IgD-negative memory B cell (primary cell): ENCODE results near the gene ZNF175. TPM values are rescaled to one million over a fixed set of nuclear protein-coding genes. Genes with fewer than 3 reads are reported as not detected.

ENCODE experiments used
- H3K27ac Mint-ChIP-seq, 3 donors: one replicate each; pipeline ENCODE4 v1.8.0; 2020 to 2022; ENCODE audit warnings: mild to moderate bottlenecking in 3 of 3, mixed read lengths in 3 of 3, moderate library complexity in 1 of 3
- H3K27me3 Mint-ChIP-seq: one replicate; pipeline ENCODE4 v1.8.0; 2021; ENCODE audit warnings: mixed read lengths
- H3K36me3 Mint-ChIP-seq: one replicate; pipeline ENCODE4 v1.8.0; 2020; ENCODE audit warnings: mild to moderate bottlenecking, mixed read lengths
- H3K4me1 Mint-ChIP-seq, 3 donors: one replicate each; pipeline ENCODE4 v1.8.0; 2020 to 2022; ENCODE audit warnings: mixed read lengths in 3 of 3, mild to moderate bottlenecking in 1 of 3
- H3K4me3 Mint-ChIP-seq, 4 donors: one replicate each; pipeline ENCODE4 v1.8.0; 2020 to 2022; ENCODE audit warnings: mild to moderate bottlenecking in 4 of 4, mixed read lengths in 4 of 4, moderate library complexity in 3 of 4
- H3K9me3 Mint-ChIP-seq, 3 donors: one replicate each; pipeline ENCODE4 v1.8.0; 2020 to 2021; ENCODE audit warnings: mixed read lengths in 3 of 3, mild to moderate bottlenecking in 1 of 3
- polyA plus RNA-seq: library from polyadenylated mRNA; unstranded; fragments of 300-500 nt; fragmentation: Illumina TruSeq; gene quantifications from one replicate; pipeline ENCODE4 v1.2.3, GENCODE V29; 2021

ZNF175 gene
- polyA plus RNA-seq, 1 donor from 2014 or later: 4.9 TPM

DNA sequence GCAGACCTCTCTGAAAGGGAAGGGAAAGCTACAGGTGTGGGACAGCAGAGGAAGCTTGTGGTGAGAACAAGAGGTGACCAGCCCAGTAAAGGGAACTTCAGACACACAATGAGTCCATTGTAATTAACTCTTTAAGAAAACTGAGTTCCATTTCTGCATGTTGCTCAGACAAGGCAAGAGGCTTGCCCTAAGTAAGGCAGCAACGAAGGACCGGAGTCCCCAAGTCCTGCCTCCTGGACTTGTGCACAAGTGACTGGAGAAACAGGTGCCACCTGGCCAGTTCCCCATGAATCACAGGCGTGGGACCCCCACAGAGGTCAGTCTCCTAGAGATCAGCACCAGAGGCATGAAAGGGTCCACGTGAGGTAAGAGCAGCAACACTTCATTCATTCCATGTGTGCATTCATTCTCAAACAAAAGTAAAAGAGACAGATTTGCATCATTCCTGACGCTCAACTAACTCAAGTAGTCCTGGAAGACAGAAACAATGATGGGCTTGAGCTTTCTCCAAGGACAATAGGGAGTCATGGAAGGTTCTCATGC lies 24.9 kb upstream of the ZNF175 start:
- Mint-ChIP-seq H3K27me3 (peaks cover 2% of the 10 kb centered on the region), H3K9me3 (no peaks in the 10 kb centered on the region), H3K27ac (peak overlapping the region in 1 of 3 donors; percentile 81), H3K4me3 (peak overlapping the region; percentile 64 to 94 (median 84)), H3K4me1 (peaks cover 40 to 60% (median 50%) of the 10 kb centered on the region in 3 donors), H3K36me3 (peaks cover 11% of the 10 kb centered on the region)

DNA sequence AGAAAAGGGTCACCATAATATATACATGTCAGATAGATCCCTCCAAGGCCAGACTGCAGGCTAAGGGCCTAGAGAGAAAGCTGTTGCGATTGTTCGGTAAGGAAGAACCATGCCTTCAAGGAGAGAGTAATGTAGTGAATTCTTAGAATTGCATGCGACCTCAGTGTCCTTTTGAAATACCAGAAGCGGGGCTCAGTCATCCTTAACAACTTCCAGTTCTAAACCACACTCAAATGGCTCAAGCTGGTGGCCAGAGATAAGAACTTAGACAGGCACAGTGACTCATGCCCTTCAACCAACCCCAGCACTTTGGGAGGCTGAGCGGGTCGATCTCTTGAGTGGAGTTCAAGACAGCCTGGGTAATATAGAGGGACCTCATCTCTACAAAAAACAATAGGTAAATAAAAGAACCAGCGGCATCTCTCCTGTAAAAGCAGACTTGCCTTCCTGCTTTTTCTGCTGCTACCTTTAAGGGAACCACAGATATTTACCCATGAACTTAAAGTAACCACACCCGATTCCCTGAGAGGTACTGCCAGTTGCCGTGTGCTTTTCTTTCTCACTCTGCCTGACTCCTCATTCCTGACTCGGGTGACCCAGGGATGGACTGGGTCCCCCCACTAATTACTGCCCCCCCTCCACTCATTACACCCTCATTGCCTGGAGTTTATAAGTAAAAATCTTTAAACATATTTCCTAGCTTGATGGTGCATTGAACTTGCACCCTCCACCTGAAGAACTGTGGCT lies 24.3 kb upstream of the ZNF175 start:
- Mint-ChIP-seq H3K36me3 (peaks cover 15% of the 10 kb centered on the region), H3K4me3 (peak overlapping the region; percentile 64 to 94 (median 88)), H3K27ac (peak overlapping the region; percentile 81 to 97 (median 94)), H3K9me3 (peaks cover 0 to 2% (median 0%) of the 10 kb centered on the region in 3 donors), H3K27me3 (peaks cover 2% of the 10 kb centered on the region), H3K4me1 (peaks cover 40 to 58% (median 52%) of the 10 kb centered on the region in 3 donors)

DNA sequence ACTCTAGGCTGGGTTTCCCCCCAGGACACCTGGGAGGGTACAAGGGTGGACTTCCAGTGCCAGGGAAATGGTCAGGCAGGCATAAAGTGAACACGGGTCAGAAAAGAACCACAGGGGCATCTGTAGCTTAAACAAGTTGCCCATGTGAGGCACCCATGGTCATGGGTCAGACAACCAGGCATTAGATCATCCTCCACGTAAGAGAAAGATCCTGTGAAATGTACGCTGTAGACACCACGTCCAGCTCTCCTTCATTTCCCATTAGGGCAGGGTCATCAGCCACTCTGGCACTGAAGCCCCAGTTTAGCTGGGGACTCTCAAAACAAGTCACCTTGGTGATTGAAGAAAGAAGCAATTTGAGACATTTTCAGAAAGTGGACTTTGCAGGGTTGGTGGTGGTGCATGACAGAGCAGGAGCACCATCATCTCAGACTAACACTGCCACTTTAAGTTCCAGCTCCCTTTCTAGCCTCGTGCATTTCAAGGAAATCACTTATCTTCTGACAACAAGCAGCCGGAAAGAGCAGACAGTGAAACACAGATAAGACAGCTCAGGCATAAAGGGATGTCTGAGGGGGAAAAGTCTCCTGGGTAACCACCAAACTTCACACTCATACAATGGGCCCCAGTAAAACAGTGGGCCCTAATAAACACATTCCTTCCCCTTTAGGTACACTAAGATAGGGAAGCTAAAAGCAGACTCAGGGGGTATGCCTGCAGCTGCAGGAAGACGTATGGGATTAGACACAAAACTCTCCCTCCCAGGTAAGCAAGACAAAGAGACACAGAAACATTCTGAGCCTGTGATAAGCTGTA lies 23.5 kb upstream of the ZNF175 start:
- Mint-ChIP-seq H3K27ac (peak overlapping the region; percentile 81 to 97 (median 94)), H3K4me1 (peaks cover 40 to 52% (median 48%) of the 10 kb centered on the region in 3 donors), H3K4me3 (peak overlapping the region; percentile 64 to 94 (median 88)), H3K36me3 (peaks cover 12% of the 10 kb centered on the region), H3K27me3 (peaks cover 2% of the 10 kb centered on the region), H3K9me3 (peaks cover 0 to 2% (median 0%) of the 10 kb centered on the region in 3 donors)

DNA sequence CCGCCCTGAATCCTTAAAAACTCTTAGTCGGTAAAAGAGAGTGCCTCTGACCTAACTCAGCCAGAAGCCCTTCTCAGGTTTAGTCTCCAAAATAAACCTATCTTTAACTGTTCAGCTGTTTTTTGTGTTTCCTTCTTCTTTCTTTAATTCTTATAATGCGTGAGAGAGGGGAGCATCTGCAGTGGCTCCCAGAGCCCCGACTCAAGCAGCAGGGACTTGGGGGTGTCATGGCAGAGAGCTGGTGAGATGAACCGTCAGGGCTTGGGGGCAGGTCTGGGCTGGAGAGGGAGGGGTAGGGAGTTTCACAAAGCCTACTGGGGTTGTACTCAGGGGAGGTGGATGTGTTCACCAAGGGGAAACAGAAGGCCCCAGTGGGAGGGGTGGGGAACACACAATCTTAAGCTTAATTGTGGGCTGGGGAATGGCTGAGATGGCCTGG lies 22.9 kb upstream of the ZNF175 start:
- H3K9me3 Mint-ChIP-seq: peaks cover 0 to 2% (median 0%) of the 10 kb centered on the region in 3 donors
- H3K4me1 Mint-ChIP-seq: peaks cover 40 to 54% (median 53%) of the 10 kb centered on the region in 3 donors
- H3K4me3 Mint-ChIP-seq: peak overlapping the region; percentile 64 to 94 (median 88)
- peaks cover 11% of the 10 kb centered on the region for H3K36me3 Mint-ChIP-seq
- peaks cover under 1% of the 10 kb centered on the region for H3K27me3 Mint-ChIP-seq
- peak overlapping the region; percentile 81 to 97 (median 94) for H3K27ac Mint-ChIP-seq

DNA sequence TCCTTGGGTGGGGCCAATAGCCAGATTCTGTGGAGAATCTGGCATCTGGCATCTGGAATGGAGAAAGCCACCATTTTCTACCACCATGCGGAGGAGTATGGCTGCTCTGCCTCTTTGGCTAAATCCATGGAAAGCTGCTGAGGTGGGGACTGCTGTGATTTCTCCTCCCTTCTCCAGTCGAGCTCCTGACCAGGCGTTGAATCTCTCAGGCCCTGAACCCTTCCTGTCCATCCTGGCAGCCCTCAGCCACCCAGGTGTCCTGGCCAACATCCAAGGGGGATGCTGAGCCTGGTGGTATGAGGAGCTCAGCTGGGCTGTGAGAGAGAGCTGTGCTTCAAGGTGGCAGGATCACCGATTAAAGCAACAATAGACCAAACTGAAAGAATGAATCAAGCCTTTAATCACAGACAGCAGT lies 22.2 kb upstream of the ZNF175 start:
- Mint-ChIP-seq H3K27ac (peak overlapping the region; percentile 86 to 97 (median 97)), H3K4me1 (peaks cover 37 to 57% (median 51%) of the 10 kb centered on the region in 3 donors), H3K4me3 (peak overlapping the region; percentile 97 to 100 (median 98)), H3K27me3 (no peaks in the 10 kb centered on the region), H3K9me3 (peaks cover 0 to 2% (median 0%) of the 10 kb centered on the region in 3 donors), H3K36me3 (peaks cover 11% of the 10 kb centered on the region)

DNA sequence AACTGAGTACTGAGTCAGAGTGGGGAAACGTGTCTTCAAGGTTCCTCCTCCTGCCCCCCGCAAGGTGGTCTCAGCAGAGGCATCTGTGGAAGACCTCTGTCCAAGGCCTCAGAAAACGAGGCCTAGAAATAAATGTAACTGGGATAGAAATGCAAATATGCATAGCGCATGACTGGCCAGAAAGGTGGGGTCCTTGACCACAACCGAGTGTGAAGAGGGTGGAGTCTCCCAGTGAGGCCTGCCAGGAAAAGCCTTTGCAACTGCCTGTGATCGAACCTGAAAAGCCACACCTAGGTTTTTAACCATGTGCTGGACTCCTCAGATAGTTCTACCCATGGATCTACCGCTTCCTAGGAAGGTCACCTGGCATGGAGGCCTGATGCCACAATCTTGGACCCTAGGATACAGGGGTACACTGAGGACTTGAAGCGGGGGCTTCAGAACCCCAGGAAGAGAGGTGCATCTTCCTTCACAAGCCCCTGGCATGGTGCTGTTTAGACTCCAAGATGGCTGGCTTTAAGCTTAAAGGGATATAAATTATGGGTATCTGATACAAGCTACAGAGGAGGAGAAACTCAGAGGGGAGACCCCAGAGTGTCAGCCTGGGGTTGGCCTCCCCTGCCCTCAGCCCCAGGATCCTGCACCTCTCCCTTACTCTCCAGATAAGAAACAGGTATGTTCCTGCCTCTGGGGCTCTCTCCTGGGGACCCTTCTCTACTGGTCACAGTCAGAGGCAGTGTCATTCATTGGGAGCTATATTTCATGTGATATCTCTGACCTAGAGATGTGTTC lies 21.4 kb upstream of the ZNF175 start:
- Mint-ChIP-seq H3K9me3 (peaks cover 0 to 2% (median 0%) of the 10 kb centered on the region in 3 donors), H3K4me3 (peak overlapping the region; percentile 97 to 100 (median 98)), H3K36me3 (peaks cover 16% of the 10 kb centered on the region), H3K27me3 (peaks cover under 1% of the 10 kb centered on the region), H3K4me1 (peaks cover 32 to 61% (median 56%) of the 10 kb centered on the region in 3 donors), H3K27ac (peak overlapping the region; percentile 86 to 97 (median 97))

DNA sequence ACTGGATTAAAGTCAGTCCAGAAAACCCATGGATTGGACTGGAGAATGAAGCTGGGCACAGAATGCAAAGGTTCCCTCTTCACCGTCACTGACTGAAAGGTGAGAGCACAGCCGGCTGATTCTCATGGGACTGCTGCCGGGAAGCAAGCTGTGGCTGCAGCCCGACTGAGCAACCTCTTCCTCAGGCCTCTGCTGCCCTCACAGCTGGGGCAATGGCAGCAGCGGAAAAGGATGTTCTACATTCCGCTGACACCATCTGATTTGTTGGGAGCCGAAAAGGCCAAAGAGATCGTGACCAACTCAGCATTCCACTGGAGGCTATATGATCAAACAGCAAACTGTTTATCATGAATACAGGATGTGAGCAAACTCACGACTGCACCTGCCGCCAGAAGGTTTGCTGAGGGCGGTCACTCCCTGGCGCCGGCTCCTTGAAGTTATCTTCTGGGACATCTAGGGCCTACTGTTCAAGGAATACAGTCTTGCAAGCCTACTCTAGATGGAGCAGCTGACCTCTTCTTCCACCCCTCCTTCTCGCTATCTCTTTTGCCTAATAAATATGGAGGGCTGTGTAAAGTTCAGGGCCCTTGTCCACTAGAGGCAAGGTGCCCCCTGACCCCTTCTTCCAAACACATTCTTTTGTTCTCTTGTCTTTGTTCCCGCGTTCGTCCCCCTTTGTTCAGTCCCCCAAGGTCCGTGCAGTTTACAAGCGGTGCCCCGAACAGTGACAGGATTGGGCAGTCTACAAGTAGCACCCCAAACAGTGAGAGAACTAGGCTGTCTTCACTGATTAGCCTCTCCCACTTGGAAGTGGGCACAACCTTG lies 20.0 kb upstream of the ZNF175 start:
- H3K27me3 Mint-ChIP-seq: peaks cover 1% of the 10 kb centered on the region
- peak overlapping the region; percentile 97 to 100 (median 98) for H3K4me3 Mint-ChIP-seq
- peaks cover 32 to 57% (median 51%) of the 10 kb centered on the region in 3 donors for H3K4me1 Mint-ChIP-seq

DNA sequence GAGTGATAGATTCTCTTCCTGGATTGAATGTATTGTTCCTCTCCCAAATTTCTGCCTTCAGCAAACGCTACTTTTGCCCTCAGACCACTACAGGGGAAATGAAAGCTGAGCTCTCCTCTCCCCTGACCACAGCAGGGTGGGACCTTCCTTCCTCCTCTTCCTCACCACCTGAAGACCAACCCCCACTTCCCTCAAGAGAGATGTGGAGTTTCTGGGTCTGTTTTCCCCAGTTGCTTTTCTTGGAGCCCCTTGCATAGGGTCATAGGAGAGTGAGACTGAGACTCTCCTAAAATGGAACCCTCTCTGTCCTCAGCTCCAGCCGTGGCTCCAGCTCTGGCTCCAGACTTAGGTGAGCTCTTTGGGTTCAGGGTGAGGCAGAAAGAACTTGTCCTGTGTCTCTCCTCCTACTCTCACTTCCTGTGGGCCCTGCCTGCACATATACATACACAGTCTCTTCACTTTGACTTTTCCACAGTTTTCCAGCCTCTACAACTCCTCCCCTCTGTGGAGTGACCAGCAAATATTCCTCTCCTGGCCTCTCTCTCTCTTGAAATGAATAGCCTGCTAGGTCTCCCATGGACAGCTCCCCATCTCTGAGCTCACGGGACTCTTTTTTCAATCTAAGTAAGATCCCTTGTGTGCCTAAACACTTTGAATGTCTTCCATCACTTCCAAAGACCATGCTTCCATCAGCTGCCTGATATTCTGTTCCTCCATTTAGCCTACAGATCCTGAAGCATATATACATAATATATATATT lies 19.2 kb upstream of the ZNF175 start:
- Mint-ChIP-seq H3K4me1 (peaks cover 32 to 55% (median 49%) of the 10 kb centered on the region in 3 donors), H3K36me3 (peaks cover 26% of the 10 kb centered on the region), H3K9me3 (peaks cover 0 to 10% (median 0%) of the 10 kb centered on the region in 3 donors), H3K27me3 (peaks cover 1% of the 10 kb centered on the region), H3K4me3 (peak overlapping the region; percentile 97 to 100 (median 98)), H3K27ac (peak overlapping the region; percentile 86 to 97 (median 97))

More for the DNA sequence above, 20.0 kb upstream of the ZNF175 start:
- Mint-ChIP-seq H3K9me3 (peaks cover 0 to 6% (median 0%) of the 10 kb centered on the region in 3 donors), H3K27ac (peak overlapping the region; percentile 86 to 97 (median 97)), H3K36me3 (peaks cover 24% of the 10 kb centered on the region)

DNA sequence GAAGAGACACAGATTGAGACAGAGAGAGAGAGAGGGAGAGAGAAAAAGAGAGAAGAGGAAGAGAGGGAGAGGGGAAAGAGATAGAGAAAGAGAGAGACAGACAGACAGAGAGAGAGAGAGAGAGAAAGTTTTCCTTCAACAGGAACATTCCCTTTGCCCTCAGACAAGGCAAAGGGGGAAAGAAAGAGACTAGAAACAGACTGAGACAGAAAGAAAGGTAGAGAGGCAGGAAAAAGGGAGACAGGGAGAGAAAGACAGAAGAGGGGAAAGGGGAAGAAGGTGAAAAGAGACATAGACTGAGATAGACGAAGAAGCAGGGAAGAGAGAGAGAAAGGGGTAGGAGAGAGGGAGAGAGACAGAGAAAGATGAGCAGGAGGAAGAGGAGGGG lies 18.5 kb upstream of the ZNF175 start:
- peaks cover 28 to 50% (median 43%) of the 10 kb centered on the region in 3 donors for H3K4me1 Mint-ChIP-seq

DNA sequence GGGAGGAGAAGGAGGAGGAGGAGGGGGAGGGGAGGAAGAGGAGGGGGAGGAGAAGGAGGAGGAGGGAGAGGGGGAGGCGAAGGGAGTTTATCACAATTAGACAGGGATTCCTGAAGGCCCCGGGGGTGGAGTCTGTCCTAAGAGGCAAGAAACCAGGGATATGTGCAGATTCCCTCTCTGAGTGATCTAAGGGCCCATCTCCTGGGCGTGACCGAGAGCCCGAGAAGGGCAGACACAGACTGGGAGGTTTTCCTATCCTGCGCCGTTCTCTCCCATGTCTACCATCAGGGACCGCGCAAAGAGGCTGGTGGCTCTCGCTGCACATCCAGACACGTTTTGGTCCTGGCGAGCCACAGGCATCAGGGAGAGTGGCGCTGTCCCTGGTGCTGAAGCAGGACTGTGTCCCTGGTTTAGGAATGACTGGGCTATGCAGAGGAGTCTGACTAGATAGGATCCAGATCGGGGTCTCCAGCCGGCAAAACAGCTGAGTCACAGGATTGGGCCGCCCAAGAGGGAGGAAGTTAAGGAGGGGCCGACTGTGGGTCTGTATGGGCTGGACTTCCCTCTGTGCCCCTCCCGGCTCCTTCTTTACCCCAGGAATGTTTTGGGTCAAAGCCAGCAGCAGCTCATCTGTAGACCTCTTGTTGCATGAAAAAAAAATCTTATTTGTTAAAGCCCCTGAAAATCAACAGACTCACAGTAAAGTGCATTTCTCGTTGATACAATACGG lies 17.9 kb upstream of the ZNF175 start:
- peaks cover 0 to 10% (median 0%) of the 10 kb centered on the region in 3 donors for H3K9me3 Mint-ChIP-seq
- H3K4me3 Mint-ChIP-seq: peak overlapping the region; percentile 97 to 100 (median 98)
- peaks cover 1% of the 10 kb centered on the region for H3K27me3 Mint-ChIP-seq
- H3K27ac Mint-ChIP-seq: peak overlapping the region in 1 of 3 donors; percentile 97
- peaks cover 24% of the 10 kb centered on the region for H3K36me3 Mint-ChIP-seq
- peaks cover 22 to 45% (median 37%) of the 10 kb centered on the region in 3 donors for H3K4me1 Mint-ChIP-seq

More for the DNA sequence above, 18.5 kb upstream of the ZNF175 start:
- peaks cover 1% of the 10 kb centered on the region for H3K27me3 Mint-ChIP-seq
- peak overlapping the region; percentile 97 to 100 (median 98) for H3K4me3 Mint-ChIP-seq
- H3K36me3 Mint-ChIP-seq: peaks cover 26% of the 10 kb centered on the region
- peaks cover 0 to 10% (median 0%) of the 10 kb centered on the region in 3 donors for H3K9me3 Mint-ChIP-seq
- H3K27ac Mint-ChIP-seq: peak overlapping the region in 2 of 3 donors; percentile 83 to 97

DNA sequence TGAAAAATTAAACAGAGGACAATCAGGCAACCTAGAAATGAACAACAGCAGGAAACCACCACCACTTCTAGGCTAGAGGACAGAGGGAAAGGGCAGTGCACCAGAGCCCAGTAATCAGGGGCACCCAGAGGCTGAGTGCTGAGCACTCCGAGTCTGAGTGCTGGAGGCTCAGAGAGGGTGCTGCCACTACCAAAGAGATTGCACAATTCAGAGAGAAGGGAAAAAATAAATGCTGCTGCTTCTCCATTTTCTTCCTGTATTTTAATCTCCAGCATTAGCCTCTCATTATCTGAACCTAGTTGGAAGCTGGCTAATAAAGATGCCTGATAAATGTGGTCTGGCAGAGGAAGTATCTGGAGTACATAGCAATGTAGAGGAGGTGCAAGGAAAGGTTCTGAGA lies 11.8 kb upstream of the ZNF175 start:
- Mint-ChIP-seq H3K4me1 (peaks cover 25 to 29% (median 26%) of the 10 kb centered on the region in 3 donors), H3K9me3 (peaks cover 0 to 8% (median 0%) of the 10 kb centered on the region in 3 donors), H3K36me3 (peaks cover 17% of the 10 kb centered on the region), H3K27me3 (peaks cover 1% of the 10 kb centered on the region), H3K27ac (peak overlapping the region in 1 of 3 donors; percentile 76), H3K4me3 (no peak overlapping the region)

DNA sequence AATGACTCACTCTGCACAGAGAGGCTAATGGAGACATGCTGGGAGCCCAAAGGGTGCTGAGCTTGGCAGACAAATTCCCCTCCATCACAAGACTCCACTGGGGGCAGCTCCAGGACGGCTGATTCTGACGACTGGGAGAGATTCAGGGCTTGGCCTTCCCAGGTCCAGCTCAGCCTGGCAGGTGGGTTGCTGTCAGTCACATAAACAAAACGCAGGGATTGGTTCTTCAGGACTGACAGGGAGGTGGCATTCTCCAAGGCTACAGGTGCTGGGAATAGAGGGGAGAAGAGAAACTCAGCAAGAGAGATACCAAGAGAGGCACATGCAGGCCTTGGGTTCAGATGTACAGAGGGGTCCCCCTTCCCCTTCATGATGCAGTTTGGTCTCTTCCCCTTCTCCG lies 10.7 kb upstream of the ZNF175 start:
- Mint-ChIP-seq H3K27ac (no peak overlapping the region), H3K9me3 (peaks cover 0 to 8% (median 0%) of the 10 kb centered on the region in 3 donors), H3K4me3 (no peak overlapping the region), H3K27me3 (peaks cover 1% of the 10 kb centered on the region), H3K36me3 (peaks cover 11% of the 10 kb centered on the region), H3K4me1 (peaks cover 26 to 39% (median 29%) of the 10 kb centered on the region in 3 donors)
